C1 segment of cervical spinal cord (tissue), 14 donors: ENCODE results near the gene ATG101.
"Not testable (repeated sequence)": the region's sequence is repeated elsewhere in the genome, so short reads cannot be mapped to it uniquely, and the experiment has no call there.

Experiments used
- DNase-seq, 14 donors: peaks; one replicate each; lab custom pipeline; 2025; lab: John Stamatoyannopoulos, UW

ATG101 gene

DNA sequence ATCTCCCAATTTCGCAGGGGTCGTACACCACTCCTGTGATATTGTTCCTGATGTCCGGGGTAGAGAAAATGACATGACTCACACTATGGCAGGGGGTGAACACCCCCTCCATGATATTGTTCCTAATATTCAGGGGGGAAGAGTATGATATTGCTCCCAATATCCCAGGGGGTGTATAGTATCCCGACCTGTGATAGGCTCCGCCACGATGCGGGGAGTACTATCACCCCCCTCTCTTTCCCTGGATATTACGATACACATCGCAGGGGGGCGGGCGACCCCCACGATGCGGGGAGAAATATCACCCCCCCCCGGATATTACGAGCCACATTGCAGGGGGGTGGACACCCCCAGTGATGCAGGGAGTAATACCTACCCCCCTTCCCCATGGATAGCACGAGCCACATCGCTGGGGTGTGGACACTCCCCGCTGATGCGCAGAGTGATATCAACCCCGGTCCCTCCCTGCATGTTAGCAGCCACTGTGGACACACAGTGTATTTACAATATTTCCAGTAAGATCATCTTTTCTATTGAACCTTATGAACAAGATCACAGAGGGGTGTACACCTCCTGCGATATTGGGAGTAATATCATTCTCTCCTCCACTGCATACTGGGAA lies 27.4 kb downstream of the ATG101 start:
- DNase-seq = no peak

DNA sequence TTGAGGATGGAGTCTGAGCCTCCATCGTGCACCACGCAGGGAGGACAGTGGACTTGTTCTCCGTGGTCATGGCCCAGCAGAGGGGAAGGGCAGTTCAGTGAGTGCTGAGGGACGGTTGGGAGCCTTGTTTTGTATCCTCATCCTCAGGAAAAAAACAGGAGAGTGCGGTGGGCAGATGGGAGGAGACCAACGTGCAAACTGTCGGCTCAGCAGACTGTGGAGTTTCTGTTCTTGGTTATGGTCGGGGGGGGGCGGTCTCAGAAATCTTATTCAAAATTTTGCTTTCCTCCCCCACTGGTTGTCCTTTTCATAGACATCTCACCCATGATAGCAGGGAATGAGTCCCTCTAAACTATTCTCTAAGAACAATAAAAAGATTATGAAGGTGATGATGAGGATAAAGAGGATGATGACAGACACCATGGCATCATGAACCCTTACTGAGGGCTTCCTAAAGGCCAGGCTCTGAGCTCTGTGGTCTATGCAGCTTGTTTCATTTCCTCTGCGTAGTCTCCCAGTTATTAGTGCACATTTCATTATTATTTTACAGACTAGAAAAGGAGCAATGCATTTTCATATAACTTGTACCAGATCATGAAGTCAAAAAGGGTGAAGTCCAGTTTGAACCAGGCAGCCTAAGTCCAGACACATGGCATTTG lies 34.8 kb downstream of the ATG101 start:
- not testable (repeated sequence) for DNase-seq

DNA sequence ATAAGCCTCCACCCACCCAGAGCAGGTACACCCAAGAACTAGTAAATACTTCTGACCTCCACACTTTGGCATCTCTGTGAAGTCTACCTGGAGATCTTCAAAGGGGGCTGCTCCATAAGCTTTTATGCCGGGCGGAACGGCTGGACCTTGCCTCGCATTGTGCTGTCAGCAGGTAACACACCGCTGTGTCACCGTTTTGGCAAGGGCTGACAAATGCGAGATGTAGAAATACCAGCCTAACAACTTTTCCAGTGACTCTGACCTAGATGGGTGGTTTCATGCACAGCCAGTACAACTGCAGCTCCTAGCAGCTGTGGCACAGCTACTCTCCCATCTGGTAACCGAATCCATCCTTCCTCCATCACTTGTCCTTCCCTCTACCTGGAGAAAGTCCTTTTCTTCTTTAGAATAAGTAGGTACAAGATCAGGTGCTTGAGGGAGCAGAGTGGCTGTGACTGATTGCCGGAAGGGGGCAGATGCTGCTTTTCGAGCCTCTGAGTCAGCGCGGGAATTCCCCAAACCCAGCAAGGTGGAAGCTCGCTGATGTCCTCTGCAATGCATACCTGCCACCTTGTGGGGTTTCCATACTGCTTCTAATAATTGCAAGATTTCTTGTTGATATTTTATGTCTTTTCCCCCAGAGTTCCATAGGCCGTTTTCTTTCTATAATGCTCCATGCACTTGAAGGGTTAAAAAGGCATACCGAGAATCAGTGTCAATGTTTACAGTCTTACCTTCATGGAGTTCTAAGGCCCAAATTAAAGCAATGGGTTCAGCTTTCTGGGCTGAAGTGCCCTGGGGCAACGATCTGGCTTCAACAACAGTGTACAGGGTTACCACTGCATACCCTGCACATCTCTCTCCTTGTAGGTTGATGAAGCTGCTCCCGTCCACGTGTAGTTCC lies 46.7 kb downstream of the ATG101 start:
- not testable (repeated sequence) for DNase-seq

DNA sequence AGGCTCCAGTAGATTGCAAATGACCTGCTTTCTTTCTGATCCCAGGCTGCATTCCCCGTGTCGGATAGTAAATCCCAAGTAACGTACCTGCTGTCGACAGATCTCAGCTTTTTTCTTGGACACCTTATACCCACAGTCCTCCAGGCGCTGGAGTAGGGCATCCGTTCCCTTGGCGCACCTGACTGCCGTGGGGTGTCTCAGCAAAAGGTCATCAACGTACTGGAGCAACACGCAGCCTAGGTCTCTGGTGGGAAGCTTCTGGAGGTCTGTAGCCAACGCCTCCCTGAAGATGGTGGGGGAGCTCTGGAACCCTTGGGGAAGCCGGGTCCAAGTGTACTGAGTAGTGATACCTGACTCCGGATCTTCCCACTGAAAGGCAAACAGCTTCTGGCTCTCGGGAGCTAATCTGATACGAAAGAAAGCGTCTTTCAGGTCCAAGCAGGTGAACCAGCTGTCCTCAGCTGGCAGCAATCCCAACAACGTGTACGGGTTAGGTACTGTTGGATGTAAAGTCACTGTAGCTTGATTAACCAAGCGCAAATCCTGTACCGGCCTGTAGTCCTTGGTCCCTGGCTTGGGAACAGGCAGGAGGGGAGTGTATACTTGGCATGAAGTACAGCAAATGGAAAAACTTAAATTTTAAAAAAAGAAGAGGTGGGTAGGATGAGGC lies 48.2 kb downstream of the ATG101 start:
- not testable (repeated sequence) for DNase-seq

DNA sequence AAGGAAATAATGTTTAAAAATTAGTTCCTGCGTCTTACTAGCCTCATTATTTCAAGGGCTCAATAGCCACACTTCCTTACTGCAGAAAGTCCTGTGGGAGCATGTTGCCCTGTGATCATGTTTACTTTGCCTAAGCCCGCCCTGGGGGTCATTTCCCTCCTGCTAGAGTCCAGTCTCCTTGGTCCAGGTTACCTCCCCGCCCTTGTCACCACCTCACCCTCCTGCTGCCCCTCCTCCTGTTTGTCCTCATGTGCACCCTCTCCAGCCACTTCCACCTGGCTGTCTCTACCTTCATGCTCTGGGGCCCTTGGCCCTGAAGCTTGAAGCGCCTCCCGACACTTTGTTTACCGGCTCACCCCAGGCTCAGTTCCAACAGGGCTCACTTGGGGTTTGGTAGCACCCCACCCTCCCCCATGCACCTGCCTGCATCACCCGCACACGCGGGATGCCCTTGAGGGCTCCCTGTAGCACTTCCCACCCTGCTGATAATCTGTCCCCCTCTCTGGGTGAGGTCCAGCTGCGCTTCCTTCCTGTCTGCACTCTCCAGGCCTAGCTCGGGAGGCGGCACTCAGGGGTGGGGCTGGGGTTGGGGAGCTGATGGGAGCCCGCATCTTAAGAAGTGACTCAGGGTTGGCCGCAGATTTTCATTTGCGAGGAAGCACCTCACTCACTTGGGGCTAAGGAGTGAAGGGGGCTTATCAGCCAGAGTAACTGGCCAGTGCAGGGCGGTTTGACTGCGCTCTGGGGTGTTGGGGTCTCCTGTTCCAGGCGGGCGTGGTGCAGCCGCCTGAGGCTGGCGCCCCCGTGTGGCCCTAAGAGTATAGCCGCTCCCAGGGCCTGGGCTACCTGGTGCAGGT lies 49.8 kb downstream of the ATG101 start:
- DNase-seq = no peak

DNA sequence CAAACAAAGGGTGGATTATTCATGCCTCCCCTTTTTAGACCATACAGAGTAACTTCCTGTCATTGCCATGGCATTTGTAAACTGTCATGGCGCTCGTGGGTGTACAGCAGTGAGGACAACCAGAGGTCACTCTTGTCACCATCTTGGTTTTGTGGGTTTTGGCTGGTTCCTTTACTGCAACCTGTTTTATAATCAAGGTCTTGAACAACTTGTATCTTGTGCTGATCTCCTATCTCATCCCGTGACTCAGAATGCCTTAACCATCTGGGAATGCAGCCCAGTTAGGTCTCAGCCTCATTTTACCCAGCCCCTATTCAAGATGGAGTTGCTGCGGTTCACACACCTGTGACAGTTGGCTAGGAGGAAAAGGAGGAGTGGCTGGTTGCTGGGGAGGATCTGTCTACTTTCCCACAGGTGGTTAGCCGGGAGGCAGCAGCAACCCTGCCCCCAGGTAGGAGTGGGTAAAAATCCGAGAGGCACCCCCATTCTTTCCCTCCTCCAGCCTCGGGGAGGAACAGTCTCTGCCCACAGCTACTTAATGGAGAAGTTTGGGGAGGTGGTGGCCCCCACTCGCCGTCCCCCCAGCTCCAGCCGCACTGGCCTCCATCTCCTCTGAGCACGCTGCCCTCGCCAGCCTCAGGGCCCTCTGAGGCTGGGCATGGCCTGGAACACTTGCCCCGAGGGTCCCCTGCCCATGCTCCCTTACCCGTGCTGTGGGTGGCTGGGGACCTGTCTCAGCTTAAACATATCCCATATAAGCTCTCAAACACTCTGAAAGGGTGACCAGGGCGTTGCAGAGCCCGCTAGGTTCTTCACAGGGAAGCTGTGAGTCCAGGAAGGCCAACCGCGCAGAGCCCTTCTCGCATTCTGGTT lies 51.4 kb downstream of the ATG101 start:
- DNase-seq = no peak

DNA sequence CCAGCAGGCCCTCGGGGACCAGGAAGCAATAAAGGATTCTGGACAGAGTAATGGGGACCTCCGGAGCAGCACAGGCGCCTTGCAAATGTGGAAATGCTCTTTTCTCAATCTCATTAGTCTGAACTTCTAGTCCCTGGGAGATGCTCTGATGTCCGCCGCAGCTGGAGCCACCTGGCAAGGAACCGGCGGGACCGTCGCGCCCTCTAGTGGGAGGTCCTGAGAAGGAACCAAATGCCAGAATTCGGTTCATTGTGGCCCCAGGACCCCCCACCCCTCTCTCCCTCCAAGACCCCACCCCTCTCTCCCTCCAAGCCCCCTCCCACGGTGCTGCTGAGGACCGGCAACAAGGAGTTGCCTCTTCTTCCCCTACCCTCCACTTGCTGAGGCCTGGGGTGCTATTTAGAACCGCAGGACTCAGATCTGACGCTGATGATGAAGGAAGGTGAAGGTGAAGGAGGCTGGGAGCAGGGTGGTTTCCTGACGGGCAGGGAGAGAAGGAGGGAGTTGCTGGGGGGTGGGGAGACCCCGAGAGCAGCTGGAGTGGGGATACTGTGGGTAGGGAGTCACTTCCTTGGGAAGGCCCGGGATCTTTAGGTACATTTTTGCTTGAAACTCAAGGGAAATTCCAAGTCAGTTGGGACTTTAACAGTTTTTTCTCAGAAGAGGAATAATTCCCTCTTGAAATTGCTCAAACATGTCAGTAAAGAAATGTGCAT lies 52.2 kb downstream of the ATG101 start:
- DNase-seq = peak in 5 of 14 donors; percentile 1 to 44 (median 12)

DNA sequence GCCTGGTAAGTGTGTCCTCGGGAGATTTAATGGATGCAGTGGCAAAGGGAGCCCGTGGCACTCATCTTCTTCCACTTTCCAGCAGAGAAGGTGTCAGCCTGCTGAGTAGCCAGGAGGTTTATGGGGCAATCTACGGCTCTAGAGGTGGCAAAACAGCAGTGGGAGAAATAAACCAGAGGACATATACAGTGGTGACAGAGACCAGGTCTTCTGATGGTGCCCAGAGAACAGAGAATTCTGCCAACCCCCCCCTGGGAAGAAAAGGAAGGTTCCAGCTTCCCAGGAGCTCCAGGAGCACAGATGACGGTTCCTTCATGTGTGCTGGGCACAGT lies 52.7 kb downstream of the ATG101 start:
- no peak for DNase-seq

DNA sequence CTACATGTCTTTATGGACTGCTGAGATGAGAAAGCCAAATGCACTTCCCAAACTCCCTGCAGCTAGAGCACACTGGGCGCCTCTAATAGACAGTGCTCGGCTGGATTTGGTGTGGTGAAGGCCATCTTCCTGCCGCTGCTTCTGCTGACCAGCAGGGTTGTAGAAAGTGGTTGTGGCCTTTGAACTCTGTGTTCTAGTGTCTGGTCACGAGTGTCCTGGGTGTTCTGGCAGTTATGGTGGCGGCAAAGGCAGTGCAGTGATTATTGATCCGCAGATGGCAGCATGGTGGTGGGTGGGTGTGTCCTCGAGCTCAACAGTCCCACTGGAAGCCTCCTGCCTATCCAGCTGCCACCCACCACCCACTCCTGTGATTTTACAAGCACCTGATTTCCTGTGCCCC lies 53.1 kb downstream of the ATG101 start:
- DNase-seq = no peak

DNA sequence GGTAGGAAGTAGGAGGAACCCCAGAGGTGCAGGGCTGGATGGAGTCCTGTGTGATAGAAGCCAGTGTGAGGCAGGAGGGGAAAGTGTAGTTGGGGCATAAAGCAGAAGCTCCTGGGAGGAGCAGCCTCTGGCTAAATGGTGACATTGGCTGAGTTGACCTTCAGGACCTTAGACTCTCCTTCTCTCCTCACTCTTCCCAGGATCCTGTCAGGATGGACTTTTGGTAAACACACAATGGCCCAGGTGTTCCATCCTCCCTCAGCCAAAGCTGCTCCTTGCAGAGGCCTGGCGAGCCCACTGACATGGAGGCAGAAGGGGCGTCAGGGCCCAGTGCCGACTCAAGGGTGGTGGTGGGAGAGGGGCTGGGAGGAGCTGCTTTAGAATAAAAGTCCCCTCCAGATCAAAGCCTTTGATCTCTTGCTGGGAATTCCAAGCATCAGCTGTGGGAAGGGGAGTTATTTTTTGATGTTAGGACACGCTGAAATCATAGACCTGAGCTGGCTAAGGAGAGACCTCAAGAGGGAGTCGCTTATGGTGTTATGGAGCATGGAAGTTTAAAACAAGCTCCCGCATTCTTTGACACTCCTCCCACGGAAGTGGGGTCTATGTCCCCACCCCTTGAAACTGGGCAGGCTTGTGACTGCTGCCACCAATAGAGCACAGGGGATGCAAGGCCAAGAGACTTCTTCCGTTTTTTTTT lies 53.9 kb downstream of the ATG101 start:
- no peak for DNase-seq

DNA sequence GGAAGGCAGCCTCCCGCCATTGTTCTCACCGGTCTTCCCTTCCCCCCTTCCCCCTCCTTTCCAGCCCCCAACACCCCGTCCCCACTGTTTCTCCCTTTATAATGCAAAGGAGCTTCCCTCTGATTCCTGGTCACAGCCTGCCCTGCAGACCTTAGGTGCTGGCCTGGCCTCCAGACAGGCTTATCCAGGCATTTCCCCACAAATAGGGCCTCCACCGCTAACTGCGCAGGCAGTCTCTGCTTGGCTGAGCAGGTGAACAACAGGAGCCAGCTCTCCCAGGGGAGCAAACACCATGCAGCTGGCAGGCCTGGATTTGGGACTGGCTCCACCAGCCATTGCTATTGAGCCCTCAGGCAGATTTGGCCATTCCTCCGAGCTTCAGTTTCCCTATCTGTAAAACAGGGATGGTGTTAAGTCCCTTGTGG lies 55.7 kb downstream of the ATG101 start:
- DNase-seq = no peak

DNA sequence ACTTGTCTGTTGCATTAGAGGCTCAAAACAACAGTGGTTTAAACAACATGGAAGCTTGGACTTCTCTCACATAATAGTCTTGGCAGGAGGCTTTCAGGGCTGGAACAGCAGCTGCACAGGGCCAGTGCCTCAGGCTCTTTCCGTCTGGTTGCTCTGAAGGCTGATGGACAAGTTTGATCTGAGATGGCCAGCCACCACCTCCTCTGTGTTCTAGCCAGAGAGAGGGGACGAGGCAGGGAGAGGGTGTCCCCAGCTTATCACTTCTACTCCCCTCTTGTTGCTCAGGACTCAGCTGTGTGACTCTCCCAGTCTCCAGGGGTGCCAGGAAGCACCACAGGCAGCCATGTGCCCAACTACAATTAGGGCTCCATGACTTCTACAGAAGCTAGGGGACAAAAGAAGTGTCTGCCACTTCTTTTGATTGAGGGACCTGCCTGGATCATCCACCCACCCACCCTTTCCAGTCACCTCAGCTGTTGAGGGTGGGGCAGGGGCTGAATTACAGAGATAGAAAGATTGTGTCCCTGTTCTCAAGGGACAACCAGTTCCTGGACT lies 56.3 kb downstream of the ATG101 start:
- no peak for DNase-seq
